HG03039 (cell line): ENCODE results near the gene CFLAR.
"Not testable (repeated sequence)": the region's sequence is repeated elsewhere in the genome, so short reads cannot be mapped to it uniquely, and the experiment has no call there.

Experiments used
- ATAC-seq: cut with Tn5 transposase; IDR thresholded peaks from one replicate; pipeline ENCODE4 v1.9.1; 2021; ENCODE audit warnings: mild to moderate bottlenecking, moderate library complexity; ENCODE audit not compliant: unreplicated experiment

The CFLAR gene

DNA sequence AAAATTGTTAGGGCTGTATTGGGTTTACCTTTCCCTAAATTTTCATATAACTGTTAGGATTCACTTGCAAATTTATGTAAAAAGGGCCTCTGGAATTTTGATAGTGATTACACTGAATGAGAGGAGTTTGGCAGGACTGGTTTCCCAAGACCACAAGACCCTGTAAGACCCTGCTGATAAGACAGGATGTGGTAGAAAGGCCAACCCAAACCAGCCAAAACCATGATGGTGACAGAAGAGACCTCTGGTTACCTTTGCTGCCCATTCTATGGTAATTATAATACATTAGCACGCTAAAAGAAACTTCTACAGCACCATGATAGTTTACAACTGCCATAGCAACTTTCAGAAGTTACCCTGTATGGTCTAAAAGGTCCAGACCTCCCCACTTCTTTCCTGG is 58.7 kb downstream of the CFLAR start:
- no peak for ATAC-seq

DNA sequence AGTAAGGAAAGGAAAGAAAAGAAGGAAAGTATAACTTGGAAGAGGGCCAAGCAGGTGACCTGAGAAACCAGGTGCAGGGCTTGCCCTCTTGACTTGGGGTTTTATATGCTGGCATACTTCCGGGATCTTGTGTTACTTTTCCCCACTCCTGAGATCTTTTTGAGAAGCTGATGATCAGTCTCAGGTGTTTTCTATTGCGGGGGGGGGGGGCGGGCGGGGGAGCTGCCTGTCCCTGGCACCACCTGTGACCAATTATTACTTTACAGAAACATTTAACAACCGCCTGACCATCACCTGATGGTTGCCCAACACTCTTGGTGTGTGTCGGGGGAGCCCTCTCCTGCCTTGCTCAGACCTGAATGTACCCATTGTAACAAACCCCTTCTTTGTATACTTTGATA is 60.1 kb downstream of the CFLAR start:
- no peak for ATAC-seq

DNA sequence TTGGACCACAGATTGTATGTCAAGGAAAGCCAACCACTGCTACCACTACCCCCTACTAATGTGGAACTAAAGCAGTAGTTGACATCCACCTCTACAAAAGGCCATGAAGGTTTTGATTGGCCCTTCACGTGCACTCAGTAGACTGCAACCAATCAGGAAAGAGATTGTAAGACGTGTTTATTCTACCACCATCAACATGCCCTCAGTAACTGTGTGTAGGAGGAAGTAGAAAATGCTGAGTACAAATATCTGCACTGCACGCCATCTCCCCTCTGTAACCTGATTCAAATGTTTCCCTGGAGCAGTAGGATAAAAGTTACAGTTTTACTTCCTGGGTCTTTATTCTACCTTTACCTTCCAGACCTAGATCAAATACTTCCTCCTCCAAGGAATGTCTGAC is 64.0 kb downstream of the CFLAR start:
- no peak for ATAC-seq

- peak; percentile 71 for ATAC-seq
Measured at GRCh38 chr2:201182650-201183364, 66.8 kb downstream of the CFLAR start, which contains the start of gene CASP10. Gene CASP10 (plus strand): TSS chr2:201183141. CDS start chr2:201185778, 2,637 bp downstream.

GRCh38 chr2:201183365-201183727 is 67.4 kb downstream of the CFLAR start:
- no peak for ATAC-seq

- not testable (repeated sequence) for ATAC-seq
Measured at GRCh38 chr2:201183835-201184234, 67.9 kb downstream of the CFLAR start.

DNA sequence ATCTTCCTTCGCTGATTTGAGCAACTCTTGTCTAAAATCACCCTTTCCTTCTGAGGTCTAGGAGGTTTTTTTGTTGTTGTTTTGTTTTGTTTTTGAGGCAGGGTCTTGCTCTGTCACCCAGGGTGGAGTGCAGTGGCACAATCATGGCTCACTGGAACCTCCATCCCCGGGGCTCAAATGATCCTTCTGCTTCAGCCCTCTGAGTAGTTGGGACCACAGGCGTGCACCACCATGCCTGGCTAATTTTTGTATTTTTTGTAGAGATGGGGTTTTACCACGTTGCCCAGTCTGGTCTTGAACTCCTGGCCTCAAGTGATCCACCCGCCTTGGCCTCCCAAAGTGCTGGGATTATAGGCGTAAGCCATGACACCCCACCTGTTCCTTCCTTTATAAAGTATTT is 68.3 kb downstream of the CFLAR start:
- not testable (repeated sequence) for ATAC-seq

DNA sequence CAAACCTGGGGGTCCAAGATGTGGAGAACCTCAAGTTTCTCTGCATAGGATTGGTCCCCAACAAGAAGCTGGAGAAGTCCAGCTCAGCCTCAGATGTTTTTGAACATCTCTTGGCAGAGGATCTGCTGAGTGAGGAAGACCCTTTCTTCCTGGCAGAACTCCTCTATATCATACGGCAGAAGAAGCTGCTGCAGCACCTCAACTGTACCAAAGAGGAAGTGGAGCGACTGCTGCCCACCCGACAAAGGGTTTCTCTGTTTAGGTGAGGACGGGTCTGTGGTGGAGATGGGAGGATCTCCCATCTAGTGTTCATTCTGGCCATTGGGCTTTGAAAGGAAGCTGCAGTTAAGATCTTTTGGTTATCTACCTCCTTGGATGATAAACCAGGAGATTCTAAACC is 69.9 kb downstream of the CFLAR start:
- ATAC-seq = no peak

- ATAC-seq = no peak
Measured at GRCh38 chr2:201186982-201187381, 71.0 kb downstream of the CFLAR start.

DNA sequence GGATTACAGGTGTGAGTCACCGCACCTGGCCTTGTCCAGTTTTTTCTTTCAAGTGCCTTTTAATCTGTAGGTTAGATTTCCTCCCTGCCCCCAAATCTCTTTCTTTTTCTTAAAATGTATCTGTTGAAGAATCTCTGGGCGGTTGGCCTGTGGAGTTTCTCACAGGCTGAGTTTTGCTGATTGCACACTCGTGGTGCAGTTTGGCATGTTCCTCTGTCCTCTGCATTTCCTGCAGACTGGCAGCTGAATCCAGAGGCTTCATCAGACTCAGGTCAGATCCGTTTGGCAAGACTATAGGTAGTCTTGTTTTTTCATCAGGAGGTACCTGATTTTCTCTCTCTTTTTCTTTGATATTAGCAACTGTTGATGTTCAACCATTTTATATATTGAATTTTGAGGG is 72.5 kb downstream of the CFLAR start:
- no peak for ATAC-seq

GRCh38 chr2:201191132-201191875 is 75.3 kb downstream of the CFLAR start:
- ATAC-seq = no peak

GRCh38 chr2:201194097-201194496 is 78.1 kb downstream of the CFLAR start:
- peak; percentile 95 for ATAC-seq

DNA sequence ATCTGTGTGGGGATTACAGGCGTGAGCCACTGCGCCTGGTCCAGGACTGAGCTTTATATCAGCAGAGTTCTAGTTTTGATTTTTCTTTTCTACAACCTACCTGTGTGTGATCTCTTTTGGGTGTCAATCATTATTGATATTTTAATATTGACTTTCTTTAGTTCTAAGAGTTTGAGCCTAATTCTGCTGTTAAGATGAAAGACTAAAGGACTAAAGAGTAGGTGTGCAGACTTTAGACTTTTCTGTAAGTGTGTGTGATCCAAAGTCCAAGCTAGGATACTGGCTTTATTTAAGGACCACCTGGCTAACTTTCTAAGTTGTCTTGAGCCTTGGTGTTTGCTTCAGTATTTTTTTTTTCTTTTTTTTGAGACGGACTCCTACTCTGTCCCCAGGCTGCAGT is 79.4 kb downstream of the CFLAR start:
- no peak for ATAC-seq

DNA sequence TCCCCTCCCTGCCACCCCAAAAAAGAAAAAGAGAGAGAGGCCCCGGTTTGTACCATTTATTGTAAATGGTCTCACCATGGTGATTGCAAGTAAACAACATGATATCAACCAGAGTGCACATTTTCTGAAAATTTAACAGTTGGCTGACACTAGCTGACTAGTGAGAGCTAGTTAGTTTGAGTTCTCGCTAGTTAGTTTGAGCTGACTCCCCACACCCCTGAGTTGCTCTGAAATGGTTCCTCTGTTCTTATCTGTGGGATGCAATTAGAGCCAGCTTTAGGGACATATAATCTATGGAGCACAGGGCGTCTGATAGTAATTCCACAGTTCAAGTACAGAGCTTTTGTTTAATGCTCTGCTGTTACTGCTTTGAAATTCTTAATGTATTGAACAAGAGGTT is 80.0 kb downstream of the CFLAR start:
- ATAC-seq = no peak

DNA sequence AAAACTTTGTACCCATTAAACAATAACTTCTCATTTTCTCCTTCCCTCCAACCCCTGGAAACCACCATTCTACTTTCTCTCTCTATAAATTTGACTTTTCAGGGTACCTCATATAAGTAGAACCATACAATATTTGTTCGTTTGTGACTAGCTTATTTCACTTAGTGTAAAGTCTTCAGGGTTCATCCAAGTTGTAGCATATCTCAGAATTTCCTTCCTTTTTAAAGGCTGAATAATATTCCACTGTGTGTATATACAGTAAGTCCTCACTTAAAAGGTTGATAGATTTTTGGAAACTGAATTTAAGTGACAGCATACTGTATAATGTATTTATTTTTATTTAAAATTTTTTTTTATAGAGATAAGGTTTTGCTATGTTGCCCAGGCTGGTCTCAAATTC is 80.8 kb downstream of the CFLAR start:
- no peak for ATAC-seq

DNA sequence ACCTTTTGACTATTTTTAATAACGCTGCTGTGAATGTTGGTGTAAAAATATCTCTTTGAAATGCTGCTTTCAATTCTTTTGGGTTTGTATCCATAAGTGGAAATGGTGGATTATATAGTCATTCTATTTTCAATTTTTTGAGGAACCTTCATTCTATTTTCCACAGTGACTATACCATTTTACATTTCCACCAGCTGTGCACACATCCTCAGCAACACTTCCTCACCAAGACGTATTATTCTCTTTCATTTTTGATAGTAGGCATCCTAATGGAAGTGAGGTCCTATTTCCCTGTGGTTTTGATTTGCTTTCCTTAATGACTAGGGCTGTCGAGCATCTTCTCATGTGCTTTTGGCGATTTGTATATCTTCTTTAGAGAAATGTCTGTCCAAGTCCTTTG is 81.8 kb downstream of the CFLAR start:
- no peak for ATAC-seq

GRCh38 chr2:201199847-201200246 is 83.9 kb downstream of the CFLAR start:
- ATAC-seq = no peak

GRCh38 chr2:201200345-201200744 is 84.4 kb downstream of the CFLAR start:
- no peak for ATAC-seq

DNA sequence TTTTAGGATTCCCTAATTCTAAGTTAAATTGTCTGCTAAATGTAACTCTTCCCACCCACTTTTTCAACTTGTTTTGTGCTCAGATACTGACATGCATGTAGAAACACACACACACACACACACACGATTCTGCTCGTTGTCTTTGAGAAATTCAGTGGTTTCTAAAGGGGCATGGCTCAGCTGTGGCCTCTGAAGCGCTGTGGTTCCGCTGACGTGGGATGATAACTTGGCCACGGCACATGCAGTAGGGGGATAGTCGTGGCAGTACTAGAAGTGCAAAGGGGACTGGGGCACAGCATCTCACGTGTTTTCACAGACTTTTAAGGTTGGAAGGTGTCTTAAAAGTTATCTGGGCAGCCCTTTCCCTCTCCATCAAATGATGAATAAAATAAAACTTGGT is 85.4 kb downstream of the CFLAR start:
- no peak for ATAC-seq

DNA sequence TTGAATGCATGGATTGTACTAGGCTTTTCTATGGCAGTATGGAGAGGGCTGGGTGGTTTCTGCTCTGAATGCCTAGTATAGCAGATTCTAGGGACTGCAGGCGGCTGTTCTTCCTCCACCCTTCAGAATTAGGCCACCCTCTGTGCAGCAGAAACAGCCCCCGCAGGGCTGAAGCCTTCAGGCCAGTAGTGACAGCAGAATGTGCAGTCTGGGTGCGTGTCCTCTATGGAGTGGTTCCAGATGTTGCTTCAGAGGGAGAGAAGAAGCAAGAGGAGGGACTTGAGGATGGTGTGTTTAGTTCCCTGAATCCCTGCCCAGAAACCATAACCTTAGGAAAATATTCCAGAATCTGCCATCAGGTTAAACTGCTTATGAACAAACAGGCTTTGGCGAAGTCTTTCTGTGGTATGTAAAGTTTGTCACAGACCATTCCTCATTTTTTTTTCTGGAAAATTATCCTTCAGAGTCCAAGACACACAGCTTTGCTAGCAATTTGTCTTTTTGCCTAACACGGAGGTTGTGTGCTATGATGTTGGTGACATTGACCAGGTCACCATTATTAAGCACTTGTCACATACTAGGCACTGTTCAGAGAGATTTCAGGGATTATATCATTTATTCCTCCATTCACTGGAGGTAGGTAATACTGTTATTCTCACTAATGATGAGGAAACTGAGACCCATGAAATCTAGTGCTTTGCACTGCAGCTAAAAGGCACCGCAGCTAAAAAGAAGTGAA is 88.1 kb downstream of the CFLAR start:
- ATAC-seq = no peak

GRCh38 chr2:201204655-201205514 is 88.9 kb downstream of the CFLAR start:
- ATAC-seq = no peak
